DLD1 (cell line): ENCODE data around the gene PRMT9.

Experiments
- in situ Hi-C: cut with HindIII; loops from 2 replicates; pipeline ENCODE4 v1.10.0; 2017; ENCODE audit warnings: low sequenced_read_pairs

Gene PRMT9

DNA sequence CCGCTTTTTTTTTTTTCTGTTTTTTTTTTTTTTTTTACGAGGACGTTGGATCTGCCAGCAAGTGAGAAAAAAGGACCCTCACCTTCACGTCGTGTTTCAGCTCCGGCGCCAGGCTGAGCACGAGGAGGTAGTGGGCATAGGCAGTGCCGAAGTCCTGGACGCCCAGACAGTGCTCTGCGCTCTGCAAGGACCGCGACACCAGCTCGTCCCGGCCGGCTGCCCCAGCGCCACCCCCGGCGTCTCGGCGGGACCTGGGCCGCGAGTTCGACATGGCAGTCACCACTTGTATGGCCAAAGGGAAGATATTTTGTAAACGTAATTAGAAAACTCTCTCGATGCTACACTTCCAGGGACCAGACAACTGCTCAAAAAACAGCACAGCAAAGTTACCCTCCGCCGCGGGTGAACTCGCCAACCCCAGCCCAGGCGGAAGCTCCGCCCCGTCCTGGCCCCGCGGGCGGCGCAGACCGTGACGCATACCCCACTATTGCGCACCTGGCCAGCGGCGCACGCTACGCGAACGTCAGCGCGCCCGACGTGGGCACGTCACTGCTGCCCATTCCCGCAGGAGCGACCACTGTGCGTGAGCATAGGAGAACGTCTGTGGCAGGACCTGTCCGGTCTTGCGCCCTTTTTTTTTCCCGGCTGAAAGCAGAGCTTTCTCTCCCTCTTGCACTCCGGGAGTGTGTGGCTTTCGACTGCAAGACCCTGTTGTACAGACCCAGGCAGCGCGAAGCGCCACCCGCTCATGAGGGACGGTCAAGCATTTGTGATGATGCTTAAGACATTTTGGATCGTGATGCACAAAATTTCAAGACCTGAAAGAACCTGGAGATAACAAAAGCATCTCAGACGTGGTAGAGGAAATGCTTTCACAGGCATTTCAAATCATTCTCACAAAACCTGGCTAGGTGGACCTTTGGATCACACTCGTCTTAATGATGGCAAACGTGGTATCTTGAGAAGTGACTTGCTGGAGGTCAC is at the start of gene PRMT9:
Gene PRMT9, minus strand, starts transcription at position 447 of the 984 bp plus-strand sequence. Its CDS starts 176 bp downstream, at position 271.
- in situ Hi-C loops = no loop called here

DNA sequence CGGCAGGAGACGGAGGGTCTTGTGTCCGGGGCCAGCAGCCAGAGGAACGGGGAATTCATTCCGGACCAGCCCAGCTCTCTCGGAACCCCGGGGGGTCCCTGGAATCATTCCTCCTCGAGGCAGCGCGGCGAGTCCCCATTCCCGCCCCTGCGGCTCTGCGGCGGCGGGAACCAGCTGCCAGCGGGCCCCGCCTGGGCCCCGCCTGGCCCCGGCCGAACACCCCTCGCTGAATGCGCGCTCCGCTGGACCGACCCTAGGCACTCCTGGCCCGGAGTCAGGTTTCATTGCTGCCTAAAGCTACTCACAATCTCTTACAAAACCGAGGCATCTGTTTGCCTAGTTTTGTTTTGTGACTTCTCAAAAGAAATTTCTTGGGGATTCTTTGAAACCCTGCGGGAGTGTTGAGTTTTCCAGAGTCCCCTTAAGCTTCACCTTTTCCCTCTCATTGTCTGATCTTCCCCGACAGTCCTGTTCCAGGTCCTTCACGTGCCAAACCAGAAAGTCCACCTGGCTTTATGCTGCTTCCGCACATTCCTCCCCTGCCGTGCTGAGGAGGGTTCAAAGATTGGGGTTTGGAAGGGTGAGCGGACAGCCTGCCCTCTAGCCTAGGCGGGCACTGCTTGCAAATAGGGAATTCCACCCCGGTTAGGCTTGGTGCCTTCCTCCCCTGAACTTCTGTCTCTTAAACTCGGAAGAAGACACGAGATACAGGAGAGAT is 48.7 kb upstream of the PRMT9 start:
- in situ Hi-C loops = no loop called here

DNA sequence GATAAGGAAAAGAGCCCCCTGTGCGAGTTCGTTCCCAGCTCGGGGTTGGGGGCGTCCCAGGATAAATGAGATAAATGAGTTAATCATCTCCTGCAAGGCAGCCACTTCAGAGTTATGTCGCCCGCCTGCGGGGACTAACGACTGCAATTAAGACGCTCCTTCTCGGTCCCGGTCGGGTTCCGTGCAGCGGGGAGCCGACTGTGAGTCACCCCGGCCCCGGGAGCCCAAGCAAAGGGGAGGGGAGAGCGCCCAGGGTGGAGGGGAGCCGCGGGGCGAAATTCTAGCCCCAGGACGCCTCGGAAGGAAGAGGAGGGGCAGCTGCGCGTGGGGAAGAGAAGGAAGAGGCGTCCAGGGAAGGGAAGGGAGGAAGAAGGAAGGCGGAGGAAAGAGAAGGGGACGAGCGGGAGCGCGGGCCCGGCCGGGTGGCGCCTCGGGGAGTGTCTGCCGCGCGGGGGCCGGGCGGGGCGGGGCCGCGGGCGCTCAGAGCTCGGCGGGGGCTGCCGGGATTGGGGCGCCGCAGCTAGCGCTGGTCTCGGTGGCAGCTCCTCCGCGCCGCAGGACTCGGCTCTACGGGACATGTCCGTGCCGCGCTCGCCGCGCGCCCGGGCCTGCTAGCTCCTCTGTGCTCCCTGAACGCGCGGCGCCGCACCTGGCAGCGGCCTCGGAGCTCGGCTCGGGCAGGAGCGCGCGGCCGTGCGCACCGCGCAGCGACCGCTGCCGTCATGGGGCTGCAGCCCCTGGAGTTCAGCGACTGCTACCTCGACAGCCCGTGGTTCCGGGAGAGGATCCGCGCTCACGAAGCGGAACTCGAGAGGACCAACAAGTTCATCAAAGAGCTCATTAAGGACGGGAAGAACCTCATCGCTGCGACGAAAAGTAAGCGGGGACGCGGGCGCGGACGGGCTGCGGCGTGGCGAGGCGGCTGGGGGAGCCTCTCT is 47.9 kb upstream of the PRMT9 start, which contains the start of gene ARHGAP10:
Gene ARHGAP10, plus strand, starts transcription at position 509 of the 938 bp plus-strand sequence. Its CDS starts 214 bp downstream, at position 723.
- in situ Hi-C loops = no loop called here

DNA sequence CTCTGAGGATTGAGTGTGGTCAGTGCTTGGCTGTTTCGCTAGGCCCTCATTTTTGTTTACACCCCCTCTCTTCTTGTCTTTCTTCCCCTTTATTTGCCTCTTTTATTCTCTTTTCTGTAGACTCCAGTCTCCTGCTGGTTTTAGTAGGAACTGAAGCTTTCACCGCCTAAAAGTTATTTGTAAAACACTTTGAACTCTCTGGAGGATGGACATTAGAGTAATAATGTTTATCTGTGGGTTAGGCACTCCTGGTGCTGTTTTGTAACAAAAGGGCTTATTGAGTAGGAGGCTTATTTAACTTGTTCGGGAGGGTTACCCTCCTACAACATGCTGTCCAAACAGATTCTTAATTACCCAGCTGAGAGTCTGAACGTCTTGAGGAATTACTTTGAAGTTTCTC is 46.4 kb upstream of the PRMT9 start:
- in situ Hi-C loops = no loop called here

DNA sequence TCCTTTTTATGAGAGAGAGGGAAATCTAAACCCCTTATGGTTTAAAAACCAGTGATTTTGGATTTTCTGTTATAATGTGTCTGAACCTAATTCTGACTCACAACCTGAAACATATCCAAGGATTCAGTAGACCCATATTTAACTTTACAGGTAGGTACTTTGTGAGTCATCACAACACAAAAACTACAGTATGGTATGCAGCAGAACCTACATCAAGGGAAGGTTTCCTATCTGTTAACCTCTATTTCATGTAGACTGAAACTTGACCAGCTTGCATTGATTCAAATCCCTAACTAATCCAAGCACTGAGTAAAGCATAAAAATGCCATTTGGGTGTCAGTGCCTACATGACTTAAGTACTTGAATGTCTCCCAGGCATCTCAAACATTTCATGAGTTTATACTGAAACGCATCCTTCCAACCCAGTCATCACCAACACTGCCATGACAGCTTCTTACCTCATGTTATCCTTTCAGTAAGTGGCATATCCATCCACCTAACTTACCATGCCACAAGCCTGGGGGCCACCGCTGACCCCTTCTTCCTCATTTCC is 43.6 kb upstream of the PRMT9 start:
- in situ Hi-C loops = no loop called here

DNA sequence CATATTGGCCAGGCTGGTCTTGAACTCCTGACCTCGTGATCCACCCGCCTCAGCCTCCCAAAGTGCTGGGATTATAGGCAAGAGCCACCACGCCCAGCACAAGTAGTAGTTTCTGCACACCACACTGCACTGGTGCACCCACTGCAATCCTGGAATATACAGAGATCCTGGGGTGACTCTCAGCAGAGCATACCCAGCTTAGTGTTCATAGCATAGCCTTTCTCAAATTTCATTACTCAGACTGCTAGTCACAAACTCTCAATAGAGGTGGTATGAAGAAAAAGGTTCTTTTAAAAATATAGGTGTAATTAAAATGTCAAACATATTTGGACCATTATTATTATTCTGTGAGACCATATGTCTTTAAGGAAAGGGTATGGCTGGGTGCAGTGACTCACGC is 41.7 kb upstream of the PRMT9 start:
- in situ Hi-C loops = no loop called here

DNA sequence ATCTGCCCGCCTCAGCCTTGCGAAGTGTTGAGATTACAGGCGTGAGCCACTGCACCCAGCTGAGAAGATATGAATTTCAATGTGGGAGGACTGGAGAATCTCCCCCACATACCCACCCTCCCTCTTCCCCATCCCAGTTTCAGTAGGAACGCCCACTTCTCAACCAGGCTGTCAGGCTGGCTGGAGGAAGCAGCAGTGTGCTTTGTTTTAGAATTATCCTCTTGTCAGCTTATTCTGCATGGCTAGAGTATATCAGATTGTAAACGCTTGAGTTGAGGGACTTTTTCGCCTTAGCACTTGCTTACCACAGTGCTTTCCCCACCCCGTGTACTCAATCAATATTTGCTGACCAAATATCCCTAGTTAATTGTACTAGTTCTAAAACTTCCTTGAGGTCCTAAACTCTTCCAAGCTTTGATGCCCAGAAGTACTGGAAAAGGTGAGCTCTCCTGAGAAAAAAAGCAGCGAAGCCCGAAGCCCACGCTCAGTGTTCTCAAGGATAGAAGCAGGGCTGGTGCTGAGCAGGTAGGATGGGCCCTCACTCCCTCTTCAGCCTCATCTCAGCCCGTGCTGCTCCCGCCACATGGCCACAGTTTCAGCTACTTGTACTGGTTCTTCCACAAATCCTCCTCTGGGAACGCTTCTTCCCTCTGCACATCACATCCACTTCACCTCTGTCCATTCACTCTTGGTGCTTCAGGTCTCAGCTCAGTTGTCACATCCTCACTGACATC is 40.7 kb upstream of the PRMT9 start:
- in situ Hi-C loops = loop anchor here (5.0 kb wide), 1 partner anchor 143 kb away; no protein-coding TSS in a partner anchor

DNA sequence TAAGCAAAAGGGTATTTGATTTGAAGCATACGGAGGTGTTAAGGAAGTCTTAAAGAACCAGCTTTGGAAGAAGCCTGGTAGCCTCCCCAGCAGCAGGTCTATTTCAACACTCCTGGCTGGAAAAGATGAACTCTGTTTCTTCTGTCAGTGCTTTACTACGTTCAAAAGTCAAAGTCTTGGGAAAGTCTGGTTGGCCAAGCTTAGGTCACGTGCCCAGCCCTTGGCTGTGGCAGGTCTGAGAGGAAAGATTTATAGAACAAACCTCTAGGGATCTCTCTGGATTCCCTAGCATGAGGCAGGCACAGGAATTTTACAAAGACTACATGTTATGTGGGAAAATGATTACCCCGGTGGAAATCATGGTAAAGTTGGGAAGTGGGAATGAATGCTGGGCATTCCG is 39.4 kb upstream of the PRMT9 start:
- in situ Hi-C loops = loop anchor here (5.0 kb wide), 1 partner anchor 144 kb away; no protein-coding TSS in a partner anchor

DNA sequence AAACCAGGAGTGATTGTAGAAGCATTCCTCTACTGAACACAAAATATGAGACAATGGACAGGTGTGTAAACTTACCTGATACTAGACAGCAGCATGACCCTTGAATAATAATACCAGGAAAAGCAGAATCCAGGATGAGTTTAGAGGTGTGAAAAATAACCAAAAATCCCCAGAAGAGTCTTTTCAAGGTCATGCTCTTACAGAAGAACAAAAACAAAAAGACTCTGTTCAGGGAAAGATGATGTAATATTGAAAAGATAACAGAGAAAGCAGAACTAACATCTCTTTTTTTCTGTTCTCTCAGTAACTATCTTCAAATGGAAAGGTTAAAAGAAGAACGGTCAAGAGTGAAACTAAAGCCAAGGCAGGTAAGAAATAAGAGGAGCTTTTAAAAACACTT is 33.9 kb upstream of the PRMT9 start:
- in situ Hi-C loops = no loop called here

DNA sequence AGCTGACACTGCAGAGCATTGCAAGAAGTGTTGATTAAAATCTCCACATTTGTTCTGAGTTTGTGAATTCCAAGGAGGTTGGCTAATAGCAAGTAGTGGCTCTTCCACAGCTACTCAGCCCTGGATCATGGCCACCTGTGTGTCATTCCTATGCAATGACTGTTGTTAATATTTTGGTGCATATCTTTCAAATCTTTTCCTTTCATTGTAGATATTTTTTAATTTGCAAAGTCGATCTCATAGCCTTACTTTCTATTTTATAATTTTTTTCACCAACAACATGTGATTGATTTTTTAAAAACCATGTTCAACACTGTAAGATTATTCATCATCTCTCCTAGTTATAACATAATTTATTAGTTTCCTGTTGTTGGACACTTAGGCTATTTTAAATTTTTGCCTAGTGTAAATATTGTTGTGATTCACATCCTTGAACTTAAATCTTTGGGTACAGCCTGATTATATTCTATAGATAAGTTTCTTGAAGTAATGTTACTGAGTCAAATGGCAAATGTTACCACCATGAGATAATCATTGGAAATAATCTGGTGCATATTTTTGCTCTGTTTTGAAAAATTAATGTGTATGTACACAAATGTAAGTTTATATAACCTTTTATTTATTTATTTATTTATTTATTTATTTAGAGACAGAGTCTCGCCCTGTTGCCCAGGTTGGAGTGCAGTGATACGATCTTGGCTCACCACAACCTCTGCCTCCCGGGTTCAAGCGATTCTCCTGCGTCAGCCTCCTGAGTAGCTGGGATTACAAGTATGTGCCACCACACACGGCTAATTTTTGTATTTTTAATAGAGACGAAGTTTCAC is 30.8 kb upstream of the PRMT9 start:
- in situ Hi-C loops = no loop called here

DNA sequence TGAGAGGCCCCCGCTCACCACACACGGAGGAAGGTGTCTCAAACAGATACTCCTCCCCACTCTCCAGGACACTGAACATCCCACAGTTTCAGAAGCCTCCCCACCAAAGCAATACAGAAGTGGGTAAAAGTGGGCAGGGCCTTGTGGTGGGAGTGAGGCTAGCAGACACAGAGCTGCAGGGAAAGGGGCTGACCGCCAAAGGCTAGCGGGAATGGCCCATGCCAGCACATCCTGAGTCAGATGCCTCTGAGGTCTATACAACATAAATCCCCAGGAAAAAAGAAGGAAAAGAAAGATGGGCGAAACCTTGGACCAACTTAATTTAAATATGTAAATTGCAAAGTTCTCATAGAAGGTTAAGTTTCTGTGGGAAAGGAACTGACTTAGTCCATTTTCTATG is 26.0 kb upstream of the PRMT9 start:
- in situ Hi-C loops = no loop called here

DNA sequence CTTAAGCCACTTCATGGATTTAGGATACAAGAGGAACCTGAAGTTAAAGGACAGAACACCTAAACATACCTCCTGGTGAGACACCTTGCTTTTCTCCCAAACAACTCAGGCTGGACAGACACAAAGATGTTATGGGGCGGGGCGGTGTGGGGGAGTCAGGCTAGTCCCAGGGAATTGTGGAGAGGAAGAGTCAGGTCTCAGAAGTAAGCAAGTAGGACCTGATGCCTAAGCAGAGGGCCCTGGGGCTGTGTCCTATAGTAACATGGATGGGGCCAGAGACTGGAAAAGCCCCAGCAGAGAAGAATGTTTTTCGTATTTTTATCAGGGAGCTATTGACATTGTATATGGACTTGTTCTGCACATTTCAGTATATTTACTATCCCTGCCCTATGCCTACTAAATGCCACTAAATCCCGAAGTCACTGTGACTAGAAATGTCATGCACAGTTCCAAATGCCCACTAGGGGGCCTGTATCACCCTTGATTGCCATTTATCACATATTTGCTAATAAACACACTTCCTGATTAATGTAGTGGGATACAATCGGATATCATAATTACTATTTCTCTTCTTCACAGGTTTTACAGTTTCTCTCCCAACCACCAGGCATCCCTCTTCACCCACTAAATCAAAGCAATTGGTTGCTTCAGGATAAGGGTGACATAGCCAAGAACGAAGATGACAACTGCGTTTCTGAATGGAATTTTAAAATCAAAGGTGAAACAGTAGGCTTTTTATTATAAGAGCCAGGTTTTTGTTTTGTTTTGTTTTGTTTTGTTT is 24.1 kb upstream of the PRMT9 start:
- in situ Hi-C loops = no loop called here

DNA sequence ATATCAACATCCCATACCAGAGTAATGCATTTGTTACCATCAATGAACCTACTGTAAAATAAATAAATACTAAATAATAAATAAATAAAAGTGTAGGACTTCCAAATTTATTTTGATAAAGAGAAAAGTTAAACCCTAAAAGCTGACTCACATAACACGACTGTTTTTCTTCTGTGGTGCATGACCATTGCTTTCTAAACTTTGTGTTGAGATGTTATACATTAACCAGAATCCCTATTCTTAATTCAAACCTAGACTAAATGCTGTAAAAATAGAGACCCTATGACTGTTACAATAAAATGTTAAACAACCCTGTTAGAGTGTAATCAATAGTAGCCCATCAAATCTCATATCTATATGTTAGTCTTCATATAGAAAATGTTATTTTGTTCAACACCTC is 20.9 kb upstream of the PRMT9 start:
- in situ Hi-C loops = no loop called here

DNA sequence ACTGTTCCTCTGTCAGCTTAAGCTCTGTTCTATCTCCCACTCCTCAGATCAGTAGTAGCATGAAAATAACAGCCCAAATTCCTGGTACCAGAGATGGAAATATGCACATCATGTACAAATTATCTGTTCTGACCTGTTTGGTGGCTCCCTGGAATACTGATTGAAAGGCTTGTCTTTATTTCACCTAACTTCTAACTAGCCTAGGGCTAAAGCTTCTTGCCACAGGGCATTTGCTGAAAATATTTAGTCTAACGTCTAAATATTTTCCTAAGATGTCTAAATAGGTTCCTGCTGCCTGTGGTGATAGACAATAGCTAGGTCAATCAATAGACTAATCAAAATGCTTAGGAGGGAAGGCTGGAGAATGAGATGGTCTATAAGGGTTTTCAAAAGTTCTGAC is 12.9 kb upstream of the PRMT9 start:
- in situ Hi-C loops = no loop called here

DNA sequence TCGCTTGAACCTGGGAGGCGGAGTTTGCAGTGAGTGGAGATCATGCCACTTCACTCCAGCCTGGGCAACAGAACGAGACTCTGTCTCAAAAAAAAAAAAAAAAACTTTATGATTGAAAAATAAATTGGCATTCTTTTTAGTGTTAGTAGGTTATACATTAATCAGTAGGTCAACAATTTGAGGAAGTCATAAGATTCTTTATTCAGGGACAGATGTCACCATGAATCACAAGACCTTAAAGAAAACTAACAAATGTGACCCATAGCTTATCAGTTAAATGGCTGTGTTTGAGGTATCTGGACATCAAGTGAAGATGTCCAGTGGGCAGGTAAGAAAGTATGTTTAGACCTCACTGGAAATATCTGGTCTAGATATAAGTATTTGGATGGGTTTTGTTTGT is 9.3 kb upstream of the PRMT9 start:
- in situ Hi-C loops = no loop called here

DNA sequence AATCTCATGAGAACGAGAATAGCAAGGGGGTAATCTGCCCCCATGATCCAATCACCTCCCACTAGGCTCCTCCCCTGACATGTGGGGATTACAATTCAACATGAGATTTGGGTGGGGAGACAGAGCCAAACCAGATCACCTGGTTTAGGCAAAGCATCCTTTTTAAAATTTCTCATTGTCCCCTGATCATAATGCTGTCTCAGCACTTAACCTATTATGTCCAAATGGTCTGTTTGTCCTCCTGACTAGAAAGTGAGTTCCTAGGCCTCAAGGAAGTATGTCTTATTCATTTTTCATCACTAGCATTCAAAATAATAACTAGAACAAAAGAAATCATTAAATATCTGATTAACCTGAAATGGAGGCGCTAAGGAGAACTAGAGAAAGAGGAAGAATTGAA is 7.9 kb upstream of the PRMT9 start:
- in situ Hi-C loops = no loop called here

DNA sequence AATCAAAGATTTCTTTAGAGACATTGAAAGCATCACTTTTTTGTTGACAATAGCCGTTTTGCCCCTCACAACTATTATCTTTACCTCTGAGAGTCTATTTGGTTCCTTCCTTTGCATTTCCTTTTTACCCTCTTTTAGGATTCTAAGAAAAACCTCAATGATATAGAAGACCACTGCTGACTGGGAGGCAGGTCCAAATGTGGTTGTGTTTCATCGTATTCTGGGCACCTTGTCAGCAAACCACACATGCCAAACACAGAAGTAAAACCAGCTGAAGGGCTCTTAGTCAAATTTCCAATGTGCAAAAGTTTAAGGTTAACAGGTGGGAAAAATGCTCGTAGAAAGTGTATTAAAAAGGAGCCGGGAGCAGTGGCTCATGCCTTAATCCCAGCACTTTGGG is 5.1 kb upstream of the PRMT9 start:
- in situ Hi-C loops = no loop called here

DNA sequence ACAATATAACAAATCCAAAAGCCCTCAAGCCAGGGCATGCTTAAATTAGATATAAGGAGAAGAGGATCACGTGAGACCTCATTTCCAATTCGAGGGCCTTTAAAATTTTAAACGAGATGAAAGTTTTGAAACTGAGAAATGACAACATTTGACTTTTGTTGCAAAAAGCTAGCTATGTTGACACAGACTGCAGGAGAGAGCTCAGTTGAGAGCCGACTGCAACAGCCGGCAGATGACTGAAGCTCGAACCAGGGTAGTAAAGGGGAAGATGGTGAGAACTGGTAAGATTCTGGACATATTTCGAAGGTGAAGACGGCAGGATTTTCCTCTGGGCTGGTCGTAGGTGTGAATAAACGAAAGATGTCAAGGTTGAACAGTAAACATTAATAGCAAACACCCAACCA is 773 bp downstream of the PRMT9 start:
- in situ Hi-C loops = no loop called here
